Transverse colon (tissue), 3 donors: Measurements from ENCODE around the gene CYP46A1.

ENCODE experiments used
- CTCF ChIP-seq, 5 experiments: fragments of 200-600 bp in 3 of 5; fragments of 450-650 bp in 2 of 5; sonication (generic) in 3 of 5; IDR thresholded peaks; 1 replicate in 2 of 5; 2 replicates in 3 of 5; pipeline ENCODE4 v1.5.1; 2016 to 2017; ENCODE audit warnings: antibody characterized with exemption in 5 of 5, inconsistent platforms in 3 of 5, mild to moderate bottlenecking in 2 of 5, moderate library complexity in 1 of 5
- POLR2A ChIP-seq: fragments of 450-650 bp; IDR thresholded peaks from one replicate; pipeline ENCODE4 v1.6.1; 2016; ENCODE audit warnings: antibody characterized with exemption, mild to moderate bottlenecking, moderate library complexity

- TF ChIP-seq CTCF (IDR thresholded peaks at IDR 0.05) (no peak), POLR2A (no peak)
Observed at GRCh38 chr14:99725774-99726537, 41.9 kb downstream of the CYP46A1 start.
